Measurements from ENCODE around the gene DUSP18.

- TF ChIP-seq YY1 (IDR thresholded peaks at IDR 0.05; ENCODE audit: insufficient read depth, insufficient read length) (no peak), SUZ12 (IDR thresholded peaks at IDR 0.05; ENCODE audit: extremely low read depth, insufficient read depth, insufficient read length) (no peak), ZNF274 (IDR thresholded peaks at IDR 0.05; ENCODE audit: low read depth, low read length) (no peak)
Measured at GRCh38 chr22:30671071-30671470, 3.4 kb upstream of the DUSP18 start.
